GM23338 (cell line): Measurements from ENCODE around the gene VN1R5.

Experiments used
- CREB1 ChIP-seq: fragments of 250-450 bp; sonication (Bioruptor Pico); IDR thresholded peaks from 2 replicates; pipeline ENCODE4 v1.5.0; 2020; ENCODE audit warnings: low read depth, mild to moderate bottlenecking, moderate library complexity
- ETS1 ChIP-seq: IDR thresholded peaks from 2 replicates; pipeline ENCODE4 v1.6.1; 2016; ENCODE audit warnings: antibody characterized with exemption
- EZH2 ChIP-seq: fragments of 200-600 bp; sonication (generic); IDR thresholded peaks from one replicate; pipeline ENCODE4 v1.8.0; 2017; ENCODE audit warnings: antibody characterized with exemption, mild to moderate bottlenecking, low read depth; ENCODE audit not compliant: unreplicated experiment
- EZH2phosphoT487 ChIP-seq: fragments of 200-600 bp; sonication (generic); IDR thresholded peaks from one replicate; pipeline ENCODE4 v1.8.1; 2018; ENCODE audit warnings: antibody characterized with exemption; ENCODE audit not compliant: unreplicated experiment
- JUNB ChIP-seq: IDR thresholded peaks from one replicate; pipeline ENCODE4 v1.6.1; 2016; ENCODE audit warnings: antibody characterized with exemption; ENCODE audit not compliant: unreplicated experiment
- POLR2AphosphoS5 ChIP-seq: IDR thresholded peaks from 2 replicates; pipeline ENCODE4 v1.6.1; 2016; ENCODE audit warnings: antibody characterized with exemption, low read depth
- STAT1 ChIP-seq: IDR thresholded peaks from one replicate; pipeline ENCODE4 v1.6.1; 2016; ENCODE audit warnings: antibody characterized with exemption; ENCODE audit not compliant: unreplicated experiment
- TF ChIP-seq, protein P1 (sequence below), 2 experiments: fragments of 200-600 bp in 1 of 2; sonication (generic) in 1 of 2; conservative IDR thresholded peaks; 2 replicates each; pipeline versions ENCODE4 v1.5.1 to v1.6.1; 2016 to 2017; ENCODE audit warnings: antibody characterized with exemption in 2 of 2, low read depth in 2 of 2, mild to moderate bottlenecking in 2 of 2, moderate library complexity in 1 of 2
- TF ChIP-seq, protein P2 (sequence below): IDR thresholded peaks from one replicate; pipeline ENCODE4 v1.6.1; 2018; ENCODE audit warnings: antibody characterized with exemption; ENCODE audit not compliant: unreplicated experiment

DNA sequence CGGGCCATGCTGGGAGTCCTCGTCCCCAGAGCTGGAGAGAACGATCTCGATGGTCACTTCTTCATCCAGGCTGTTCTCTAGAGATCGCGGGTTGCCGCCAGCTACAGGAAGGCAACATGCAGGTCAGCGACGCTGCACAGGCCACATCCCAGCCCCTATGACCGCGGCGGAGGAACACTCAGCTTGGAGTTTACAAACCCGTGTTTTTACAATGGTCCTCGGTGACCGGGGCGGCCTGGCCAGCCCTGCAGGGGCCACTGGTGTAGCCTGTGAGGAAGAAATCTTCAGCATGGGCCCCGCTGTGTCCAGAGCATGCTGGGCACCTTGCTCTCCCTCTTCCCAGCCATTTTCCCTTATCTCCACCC is 45.3 kb downstream of the VN1R5 start:
- TF ChIP-seq POLR2AphosphoS5 (no peak), EZH2phosphoT487 (no peak), EZH2 (no peak), CREB1 (no peak), STAT1 (no peak), JUNB (no peak), ETS1 (no peak)
- TF ChIP-seq, protein P1, sequence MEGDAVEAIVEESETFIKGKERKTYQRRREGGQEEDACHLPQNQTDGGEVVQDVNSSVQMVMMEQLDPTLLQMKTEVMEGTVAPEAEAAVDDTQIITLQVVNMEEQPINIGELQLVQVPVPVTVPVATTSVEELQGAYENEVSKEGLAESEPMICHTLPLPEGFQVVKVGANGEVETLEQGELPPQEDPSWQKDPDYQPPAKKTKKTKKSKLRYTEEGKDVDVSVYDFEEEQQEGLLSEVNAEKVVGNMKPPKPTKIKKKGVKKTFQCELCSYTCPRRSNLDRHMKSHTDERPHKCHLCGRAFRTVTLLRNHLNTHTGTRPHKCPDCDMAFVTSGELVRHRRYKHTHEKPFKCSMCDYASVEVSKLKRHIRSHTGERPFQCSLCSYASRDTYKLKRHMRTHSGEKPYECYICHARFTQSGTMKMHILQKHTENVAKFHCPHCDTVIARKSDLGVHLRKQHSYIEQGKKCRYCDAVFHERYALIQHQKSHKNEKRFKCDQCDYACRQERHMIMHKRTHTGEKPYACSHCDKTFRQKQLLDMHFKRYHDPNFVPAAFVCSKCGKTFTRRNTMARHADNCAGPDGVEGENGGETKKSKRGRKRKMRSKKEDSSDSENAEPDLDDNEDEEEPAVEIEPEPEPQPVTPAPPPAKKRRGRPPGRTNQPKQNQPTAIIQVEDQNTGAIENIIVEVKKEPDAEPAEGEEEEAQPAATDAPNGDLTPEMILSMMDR (conservative IDR thresholded peaks at IDR 0.05; ENCODE audit: low read depth in 2 of 2), result no peak
- TF ChIP-seq, protein P2, sequence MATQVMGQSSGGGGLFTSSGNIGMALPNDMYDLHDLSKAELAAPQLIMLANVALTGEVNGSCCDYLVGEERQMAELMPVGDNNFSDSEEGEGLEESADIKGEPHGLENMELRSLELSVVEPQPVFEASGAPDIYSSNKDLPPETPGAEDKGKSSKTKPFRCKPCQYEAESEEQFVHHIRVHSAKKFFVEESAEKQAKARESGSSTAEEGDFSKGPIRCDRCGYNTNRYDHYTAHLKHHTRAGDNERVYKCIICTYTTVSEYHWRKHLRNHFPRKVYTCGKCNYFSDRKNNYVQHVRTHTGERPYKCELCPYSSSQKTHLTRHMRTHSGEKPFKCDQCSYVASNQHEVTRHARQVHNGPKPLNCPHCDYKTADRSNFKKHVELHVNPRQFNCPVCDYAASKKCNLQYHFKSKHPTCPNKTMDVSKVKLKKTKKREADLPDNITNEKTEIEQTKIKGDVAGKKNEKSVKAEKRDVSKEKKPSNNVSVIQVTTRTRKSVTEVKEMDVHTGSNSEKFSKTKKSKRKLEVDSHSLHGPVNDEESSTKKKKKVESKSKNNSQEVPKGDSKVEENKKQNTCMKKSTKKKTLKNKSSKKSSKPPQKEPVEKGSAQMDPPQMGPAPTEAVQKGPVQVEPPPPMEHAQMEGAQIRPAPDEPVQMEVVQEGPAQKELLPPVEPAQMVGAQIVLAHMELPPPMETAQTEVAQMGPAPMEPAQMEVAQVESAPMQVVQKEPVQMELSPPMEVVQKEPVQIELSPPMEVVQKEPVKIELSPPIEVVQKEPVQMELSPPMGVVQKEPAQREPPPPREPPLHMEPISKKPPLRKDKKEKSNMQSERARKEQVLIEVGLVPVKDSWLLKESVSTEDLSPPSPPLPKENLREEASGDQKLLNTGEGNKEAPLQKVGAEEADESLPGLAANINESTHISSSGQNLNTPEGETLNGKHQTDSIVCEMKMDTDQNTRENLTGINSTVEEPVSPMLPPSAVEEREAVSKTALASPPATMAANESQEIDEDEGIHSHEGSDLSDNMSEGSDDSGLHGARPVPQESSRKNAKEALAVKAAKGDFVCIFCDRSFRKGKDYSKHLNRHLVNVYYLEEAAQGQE, result no peak
